Heart left ventricle (tissue), 16 donors: ENCODE data around the gene HGS. TPM values are rescaled to one million over a fixed set of nuclear protein-coding genes. Genes with fewer than 3 reads are reported as not detected.

Source experiments
- ATAC-seq, 4 donors: fragments of 200-7000 bp; cut with Tn5 transposase; one replicate each; pipeline ENCODE4 v1.9.1; 2020 to 2022; ENCODE audit warnings: moderate library complexity in 4 of 4, mild to moderate bottlenecking in 3 of 4, moderate number of reproducible peaks in 1 of 4
- DNase-seq, 5 donors: peaks; one replicate each; pipeline ENCODE4 v3.0.0-alpha.2; 2020
- H3K27ac ChIP-seq, 12 donors: fragments of 200-600 bp; sonication (generic) in 4 of 12; one replicate each; pipeline versions ENCODE4 v1.5.0 to v1.8.0; 2016 to 2022; ENCODE audit warnings: mild to moderate bottlenecking in 2 of 12
- H3K27me3 ChIP-seq, 9 donors: fragments of 200-600 bp; sonication (generic) in 2 of 9; one replicate each; pipeline versions ENCODE4 v1.5.1 to v1.8.0; 2016 to 2022; ENCODE audit warnings: mild to moderate bottlenecking in 3 of 9
- H3K36me3 ChIP-seq, 9 donors: fragments of 200-600 bp; sonication (generic) in 2 of 9; one replicate each; pipeline versions ENCODE4 v1.5.0 to v1.8.0; 2018 to 2022; ENCODE audit warnings: mild to moderate bottlenecking in 2 of 9
- H3K4me1 ChIP-seq, 12 donors: fragments of 200-600 bp; sonication (generic) in 4 of 12; one replicate each; pipeline versions ENCODE4 v1.5.0 to v1.8.0; 2016 to 2022; ENCODE audit warnings: mild to moderate bottlenecking in 3 of 12
- H3K4me3 ChIP-seq, 12 donors: fragments of 200-600 bp; sonication (generic) in 4 of 12; one replicate each; pipeline versions ENCODE4 v1.5.0 to v1.8.0; 2017 to 2022; ENCODE audit warnings: mild to moderate bottlenecking in 9 of 12, moderate library complexity in 4 of 12
- H3K9me3 ChIP-seq, 12 donors: fragments of 200-600 bp; sonication (generic) in 4 of 12; one replicate each; pipeline versions ENCODE4 v1.5.0 to v1.8.0; 2016 to 2022; ENCODE audit warnings: mild to moderate bottlenecking in 1 of 12
- POLR2A ChIP-seq, 2 donors: fragments of 450-650 bp; IDR thresholded peaks; one replicate each; pipeline ENCODE4 v1.6.1; 2017; ENCODE audit warnings: antibody characterized with exemption in 2 of 2, mild to moderate bottlenecking in 2 of 2, moderate library complexity in 2 of 2
- WGBS, 4 donors: extraction: QIAGEN DNeasy Blood & Tissue Kit in 2 of 4; methylation state at CpG; one replicate each; pipeline versions ENCODE4 v1.1.5 to v1.1.7; 2013 to 2018; 5-methylcytosine and 5-hydroxymethylcytosine counted together
- intact Hi-C, 10 donors: fragments of 100-400 bp; cut with DNase I; formaldehyde crosslinking; loops; one replicate each; pipeline versions ENCODE4 v1.11.1 to v1.14.2; 2022
- microRNA-seq, 4 donors: library from miRNA; unstranded; fragments of <30 nt; microRNA quantifications; one replicate each; pipeline versions ENCODE4 to v1.2.0, GENCODE V29; 2017 to 2020
- polyA plus RNA-seq, 2 donors: library from polyadenylated mRNA; stranded (reverse); fragments of 200-250 nt; gene quantifications; one replicate each; pipeline ENCODE4 v1.2.3, GENCODE V29; 2013
- total RNA-seq, 9 donors: library from RNA; depleted of rRNA in 2 of 9; stranded (reverse); fragments of >200 nt in 2 of 9; fragmentation: NEBNext Ultra II Directional in 3 of 9; extraction: Animal tissue kit (Norgen Biotek cat#: 25700) in 3 of 9; gene quantifications; one replicate each; pipeline versions ENCODE4 v1.1.0 to v1.2.4, GENCODE V29; 2016 to 2023
- TF ChIP-seq, protein P1 (sequence below), 12 donors: fragments of 200-600 bp; sonication (generic) in 4 of 12; IDR thresholded peaks; one replicate each; pipeline versions ENCODE4 v1.5.0 to v1.8.0; 2018 to 2022; ENCODE audit warnings: antibody characterized with exemption in 12 of 12, mild to moderate bottlenecking in 5 of 12
- donor health status: ischemic (EF 13 %, LVEDD 7.1; RV severe dilation, severe dysfunction).
- donor health status: healthy with polysubstance abuse.
- donor health status: DM: no; HTN: yes; CAD: no.
- donor health status: DM: no; HTN: no; CAD: no.
- donor health status: ischemic (EF 25% LVEDD 6.9; RV normal size, moderate dysfunction).
- donor health status: ischemic (EF 25% LVEDD 5.7; RV mildly dilated, moderate dysfunction).
- donor health status: healthy.
- donor health status: DM: yes; HTN: yes; CAD: no.
- donor health status: ischemic (EF 35%, LVEDD 5.7; RV mildly dilated, moderate dysfunction).
- donor health status: nonischemic (EF 11% LVEDD 7.7; RV severe dilation, severe dysfunction).
- donor health status: DM: yes; HTN: yes; CAD: no.
- donor health status: PGD.
- donor health status: ischemic (EF 29% LVEDD 5.4; RV normal size, mild dysfunction).
- donor health status: nonischemic (EF 23%, LVEDD 6.1; RV moderate dilation, normal function).

Gene HGS
- total and polyA plus RNA-seq, 11 donors = 37.4 to 90.8 (median 44.7) TPM

DNA sequence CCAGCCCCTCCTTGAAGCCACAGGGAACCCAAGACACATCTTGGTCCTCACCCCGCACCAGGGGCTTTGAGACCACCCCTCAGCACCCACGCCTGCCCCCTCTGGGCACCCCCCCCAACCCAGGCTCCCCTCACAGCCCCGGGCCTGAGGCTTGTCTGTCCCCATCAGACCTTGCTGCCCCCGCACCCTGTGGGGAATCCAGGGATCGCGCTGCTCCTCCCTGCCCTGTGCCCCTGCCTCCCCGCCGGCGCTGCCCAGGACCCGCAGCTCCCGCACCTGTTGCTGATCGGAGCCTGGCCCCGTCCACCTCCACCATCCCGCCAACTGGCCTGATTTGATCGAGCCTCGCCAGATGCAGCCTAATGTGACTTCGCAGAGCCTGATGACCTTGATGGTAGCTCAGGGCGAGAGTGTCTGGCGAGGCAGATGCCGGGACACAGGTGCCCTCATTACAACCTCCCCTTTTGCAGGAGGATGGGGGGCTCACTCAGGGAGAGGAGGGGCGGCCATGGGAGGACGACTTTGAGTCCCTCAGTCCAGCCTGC is 57.3 kb downstream of the HGS start:
- TF ChIP-seq, protein P1, sequence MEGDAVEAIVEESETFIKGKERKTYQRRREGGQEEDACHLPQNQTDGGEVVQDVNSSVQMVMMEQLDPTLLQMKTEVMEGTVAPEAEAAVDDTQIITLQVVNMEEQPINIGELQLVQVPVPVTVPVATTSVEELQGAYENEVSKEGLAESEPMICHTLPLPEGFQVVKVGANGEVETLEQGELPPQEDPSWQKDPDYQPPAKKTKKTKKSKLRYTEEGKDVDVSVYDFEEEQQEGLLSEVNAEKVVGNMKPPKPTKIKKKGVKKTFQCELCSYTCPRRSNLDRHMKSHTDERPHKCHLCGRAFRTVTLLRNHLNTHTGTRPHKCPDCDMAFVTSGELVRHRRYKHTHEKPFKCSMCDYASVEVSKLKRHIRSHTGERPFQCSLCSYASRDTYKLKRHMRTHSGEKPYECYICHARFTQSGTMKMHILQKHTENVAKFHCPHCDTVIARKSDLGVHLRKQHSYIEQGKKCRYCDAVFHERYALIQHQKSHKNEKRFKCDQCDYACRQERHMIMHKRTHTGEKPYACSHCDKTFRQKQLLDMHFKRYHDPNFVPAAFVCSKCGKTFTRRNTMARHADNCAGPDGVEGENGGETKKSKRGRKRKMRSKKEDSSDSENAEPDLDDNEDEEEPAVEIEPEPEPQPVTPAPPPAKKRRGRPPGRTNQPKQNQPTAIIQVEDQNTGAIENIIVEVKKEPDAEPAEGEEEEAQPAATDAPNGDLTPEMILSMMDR (IDR thresholded peaks at IDR 0.05) = no peak
- no peak for TF ChIP-seq POLR2A (IDR thresholded peaks at IDR 0.05)
- peaks cover 0 to 12% (median 0%) of the 10 kb centered on the region in 9 donors for H3K27me3 ChIP-seq
- no peaks in the 10 kb centered on the region for H3K36me3 ChIP-seq
- WGBS, 4 donors = 48 to 55% (median 53%) methylated on average over 12 to 22 of the region's 22 CpGs
- ATAC-seq (peak in 1 of 4 donors; percentile 29), DNase-seq (no peak)
- H3K4me1 ChIP-seq = peaks cover 0 to 2% (median 0%) of the 10 kb centered on the region in 12 donors
- intact Hi-C loops = no loop called here
- no peaks in the 10 kb centered on the region for H3K9me3 ChIP-seq
- no peak overlapping the region for H3K4me3 ChIP-seq
- H3K27ac ChIP-seq = no peak overlapping the region

DNA sequence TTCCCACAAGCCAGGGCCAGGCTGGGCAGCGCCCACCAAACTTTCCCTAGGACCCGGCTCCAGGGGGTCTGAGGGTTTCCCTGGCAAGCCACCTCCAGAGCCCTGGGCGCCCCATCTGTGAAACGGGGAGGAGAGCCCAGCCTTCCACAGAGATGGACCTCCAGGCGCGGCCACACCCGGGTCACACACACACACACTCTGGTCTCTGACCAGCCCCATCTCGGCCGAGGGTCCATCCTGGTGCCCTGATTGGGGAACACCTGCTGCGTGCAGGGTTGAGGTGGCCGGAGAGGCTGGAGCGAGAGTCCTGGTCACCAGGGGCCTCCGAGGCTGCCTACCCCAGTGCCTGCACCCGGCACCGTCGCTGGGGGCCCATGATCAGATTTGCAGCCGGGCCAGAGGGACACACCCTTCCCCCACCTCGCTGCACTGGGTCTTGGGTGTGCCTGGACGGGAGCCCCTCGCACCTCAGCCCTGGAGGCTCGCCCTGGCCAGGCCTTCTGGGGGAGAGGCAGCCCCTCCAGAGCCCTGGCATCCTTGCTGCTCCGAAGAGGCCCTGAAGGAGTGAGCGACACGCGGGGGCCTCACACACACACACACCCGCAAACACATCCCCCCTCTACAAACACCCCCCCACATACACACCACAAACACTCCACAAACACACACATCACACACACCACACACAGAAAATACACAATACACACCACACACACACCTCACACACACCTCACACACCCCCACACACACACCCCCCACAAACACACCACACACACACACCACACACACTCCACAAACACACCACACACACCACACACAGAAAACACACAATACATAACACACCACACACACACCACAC is 58.0 kb downstream of the HGS start:
- 54 to 61% (median 59%) methylated on average over 16 to 26 of the region's 26 CpGs for WGBS, 4 donors
- ATAC-seq = peak in 1 of 4 donors; percentile 33
- intact Hi-C loops = no loop called here

More for the DNA sequence above, 58.0 kb downstream of the HGS start:
- H3K4me3 ChIP-seq = no peak overlapping the region
- no peak for DNase-seq
- H3K4me1 ChIP-seq = no peaks in the 10 kb centered on the region
- no peaks in the 10 kb centered on the region for H3K36me3 ChIP-seq
- H3K9me3 ChIP-seq = no peaks in the 10 kb centered on the region
- no peak overlapping the region for H3K27ac ChIP-seq
- H3K27me3 ChIP-seq = peaks cover 0 to 12% (median 0%) of the 10 kb centered on the region in 9 donors
- TF ChIP-seq, protein P1 (IDR thresholded peaks at IDR 0.05) = no peak
- TF ChIP-seq POLR2A (IDR thresholded peaks at IDR 0.05) = no peak

Small RNA genes within 50 kb of the gene (microRNA-seq; reads per million reads assigned to microRNA genes)
- 0 to 1.0 (median 0.19) reads per million in 4 donors for gene MIR6786

Other genes starting within 250 kb of the HGS start
- 1,000 to 10,000 TPM in 2 of 9 donors, 100 to 1,000 TPM in 7; 335 to 1,653 (median 423) TPM for gene ACTG1, start 171.2 kb upstream of the HGS start, total RNA-seq
- 1,000 to 10,000 TPM in 1 of 2 donors, 100 to 1,000 TPM in 1; 149 to 1,468 TPM for gene ACTG1, start 171.2 kb upstream of the HGS start, polyA plus RNA-seq
- under 1 TPM in 6 of 9 donors, not detected in 3; 0.22 to 0.72 (median 0.45) TPM for gene FSCN2, start 155.6 kb upstream of the HGS start, total RNA-seq
- under 1 TPM; 0.28 to 0.42 TPM for gene FSCN2, start 155.6 kb upstream of the HGS start, polyA plus RNA-seq
- 10 to 100 TPM; 10.1 to 21.6 (median 13.5) TPM for gene FAAP100, start 131.7 kb upstream of the HGS start, total RNA-seq
- 10 to 100 TPM; 17.0 to 18.7 TPM for gene FAAP100, start 131.7 kb upstream of the HGS start, polyA plus RNA-seq
- 100 to 1,000 TPM in 3 of 9 donors, 10 to 100 TPM in 6; 92.1 to 133 (median 99.3) TPM for gene NPLOC4, start 46.9 kb upstream of the HGS start, total RNA-seq
- 10 to 100 TPM; 28.2 to 84.3 TPM for gene NPLOC4, start 46.9 kb upstream of the HGS start, polyA plus RNA-seq
- under 1 TPM in 4 of 9 donors, not detected in 5; 0.21 to 0.41 (median 0.38) TPM for gene TSPAN10, start 46.8 kb upstream of the HGS start, total RNA-seq
- under 1 TPM; 0.07 to 0.46 TPM for gene TSPAN10, start 46.8 kb upstream of the HGS start, polyA plus RNA-seq
- gene PDE6G, start 27.5 kb upstream of the HGS start, total RNA-seq = 1 to 10 TPM in 2 of 9 donors, under 1 TPM in 1, not detected in 6; 0.73 to 2.3 (median 1.5) TPM
- gene PDE6G, start 27.5 kb upstream of the HGS start, polyA plus RNA-seq = under 1 TPM in 1 of 2 donors, not detected in 1; 0.67 TPM
- 10 to 100 TPM; 16.9 to 28.8 (median 21.7) TPM for gene OXLD1, start 17.4 kb upstream of the HGS start, total RNA-seq
- 10 to 100 TPM; 27.0 to 42.9 TPM for gene OXLD1, start 17.4 kb upstream of the HGS start, polyA plus RNA-seq
- gene CCDC137, start 17.3 kb upstream of the HGS start, total RNA-seq = 10 to 100 TPM in 1 of 9 donors, 1 to 10 TPM in 8; 3.5 to 10.1 (median 6.3) TPM
- 10 to 100 TPM in 1 of 2 donors, 1 to 10 TPM in 1; 8.2 to 20.0 TPM for gene CCDC137, start 17.3 kb upstream of the HGS start, polyA plus RNA-seq
- gene ARL16, start 214 bp upstream of the HGS start, total RNA-seq = 10 to 100 TPM; 10.2 to 22.3 (median 13.3) TPM
- 10 to 100 TPM; 22.4 to 23.6 TPM for gene ARL16, start 214 bp upstream of the HGS start, polyA plus RNA-seq
- 100 to 1,000 TPM in 8 of 9 donors, 10 to 100 TPM in 1; 98.8 to 182 (median 133) TPM for gene MRPL12, start 19.4 kb downstream of the HGS start, total RNA-seq
- gene MRPL12, start 19.4 kb downstream of the HGS start, polyA plus RNA-seq = 100 to 1,000 TPM; 343 to 525 TPM
- gene SLC25A10, start 28.3 kb downstream of the HGS start, total RNA-seq = 10 to 100 TPM in 2 of 9 donors, 1 to 10 TPM in 7; 7.0 to 13.6 (median 8.2) TPM
- gene SLC25A10, start 28.3 kb downstream of the HGS start, polyA plus RNA-seq = 10 to 100 TPM; 10.8 to 17.9 TPM
- gene GCGR, start 120.1 kb downstream of the HGS start, total RNA-seq = not detected
- gene GCGR, start 120.1 kb downstream of the HGS start, polyA plus RNA-seq = not detected
- 100 to 1,000 TPM in 5 of 9 donors, 10 to 100 TPM in 4; 74.8 to 134 (median 102) TPM for gene MCRIP1, start 149.3 kb downstream of the HGS start, total RNA-seq
- gene MCRIP1, start 149.3 kb downstream of the HGS start, polyA plus RNA-seq = 100 to 1,000 TPM; 159 to 266 TPM
- not detected for gene PPP1R27, start 151.0 kb downstream of the HGS start, total RNA-seq
- not detected for gene PPP1R27, start 151.0 kb downstream of the HGS start, polyA plus RNA-seq
- 100 to 1,000 TPM; 280 to 763 (median 374) TPM for gene P4HB, start 176.5 kb downstream of the HGS start, total RNA-seq
- 100 to 1,000 TPM; 246 to 584 TPM for gene P4HB, start 176.5 kb downstream of the HGS start, polyA plus RNA-seq
- 100 to 1,000 TPM in 6 of 9 donors, 10 to 100 TPM in 3; 81.4 to 268 (median 152) TPM for gene ARHGDIA, start 187.3 kb downstream of the HGS start, total RNA-seq
- gene ARHGDIA, start 187.3 kb downstream of the HGS start, polyA plus RNA-seq = 100 to 1,000 TPM in 1 of 2 donors, 10 to 100 TPM in 1; 81.7 to 296 TPM
- 10 to 100 TPM; 25.1 to 39.9 (median 32.4) TPM for gene ALYREF, start 207.6 kb downstream of the HGS start, total RNA-seq
- gene ALYREF, start 207.6 kb downstream of the HGS start, polyA plus RNA-seq = 10 to 100 TPM in 1 of 2 donors, 1 to 10 TPM in 1; 9.8 to 50.5 TPM
- 100 to 1,000 TPM; 118 to 255 (median 143) TPM for gene ANAPC11, start 207.7 kb downstream of the HGS start, total RNA-seq
- 100 to 1,000 TPM; 283 to 329 TPM for gene ANAPC11, start 207.7 kb downstream of the HGS start, polyA plus RNA-seq
- 1 to 10 TPM in 1 of 9 donors, under 1 TPM in 7, not detected in 1; 0.13 to 1.2 (median 0.50) TPM for gene NPB, start 218.2 kb downstream of the HGS start, total RNA-seq
- under 1 TPM; 0.29 to 0.61 TPM for gene NPB, start 218.2 kb downstream of the HGS start, polyA plus RNA-seq
- gene PCYT2, start 227.4 kb downstream of the HGS start, total RNA-seq = 10 to 100 TPM; 28.8 to 85.5 (median 46.2) TPM
- gene PCYT2, start 227.4 kb downstream of the HGS start, polyA plus RNA-seq = 10 to 100 TPM; 60.4 to 64.0 TPM
- 10 to 100 TPM in 2 of 9 donors, 1 to 10 TPM in 7; 3.6 to 13.2 (median 6.6) TPM for gene SIRT7, start 234.2 kb downstream of the HGS start, total RNA-seq
- 10 to 100 TPM in 1 of 2 donors, 1 to 10 TPM in 1; 7.1 to 12.0 TPM for gene SIRT7, start 234.2 kb downstream of the HGS start, polyA plus RNA-seq
- gene MAFG, start 243.7 kb downstream of the HGS start, total RNA-seq = 10 to 100 TPM; 14.3 to 30.5 (median 18.0) TPM
- 10 to 100 TPM; 10.2 to 23.6 TPM for gene MAFG, start 243.7 kb downstream of the HGS start, polyA plus RNA-seq